ENCODE measurements around the gene NADK2.
"Not testable (repeated sequence)": the region's sequence is repeated elsewhere in the genome, so short reads cannot be mapped to it uniquely, and the experiment has no call there.

NADK2 gene

GRCh38 chr5:36241631-36242533 is at the start of gene NADK2:
Gene NADK2 (minus strand): TSS chr5:36241925. CDS start chr5:36241798, 127 bp downstream.
- DNase-seq: peak; percentile 94

- DNase-seq: no peak
These were observed 44.3 kb upstream of the NADK2 start for GRCh38 chr5:36285837-36286615.

- DNase-seq: not testable (repeated sequence)
These were observed 42.0 kb upstream of the NADK2 start for GRCh38 chr5:36283775-36284174.

GRCh38 chr5:36281626-36282025 is 39.9 kb upstream of the NADK2 start:
- DNase-seq: no peak

GRCh38 chr5:36279054-36279698 is 37.5 kb upstream of the NADK2 start:
- DNase-seq: no peak

GRCh38 chr5:36277521-36278176 is 35.9 kb upstream of the NADK2 start:
- no peak for DNase-seq

- no peak for DNase-seq
These were observed 35.1 kb upstream of the NADK2 start for GRCh38 chr5:36276864-36277263.

- DNase-seq: no peak
These were observed 32.2 kb upstream of the NADK2 start for GRCh38 chr5:36273809-36274526.

GRCh38 chr5:36272136-36272690 is 30.5 kb upstream of the NADK2 start:
- no peak for DNase-seq

- DNase-seq: no peak
These were observed 29.3 kb upstream of the NADK2 start for GRCh38 chr5:36270876-36271575.

- DNase-seq: no peak
These were observed 28.4 kb upstream of the NADK2 start for GRCh38 chr5:36270175-36270574.

- no peak for DNase-seq
These were observed 27.8 kb upstream of the NADK2 start for GRCh38 chr5:36269478-36269877.

- DNase-seq: no peak
These were observed 26.2 kb upstream of the NADK2 start for GRCh38 chr5:36267905-36268304.

- no peak for DNase-seq
These were observed 22.6 kb upstream of the NADK2 start for GRCh38 chr5:36264202-36264760.

GRCh38 chr5:36261186-36261585 is 19.5 kb upstream of the NADK2 start:
- no peak for DNase-seq

- no peak for DNase-seq
These were observed 11.8 kb upstream of the NADK2 start for GRCh38 chr5:36253575-36253974.

- DNase-seq: no peak
These were observed 11.1 kb upstream of the NADK2 start for GRCh38 chr5:36252722-36253365.

GRCh38 chr5:36251218-36251617 is 9.5 kb upstream of the NADK2 start:
- DNase-seq: no peak

- DNase-seq: no peak
These were observed 8.7 kb upstream of the NADK2 start for GRCh38 chr5:36250427-36250826.
